BLaER1 (cell line): ENCODE results near the gene CBFA2T2.
"Not testable (repeated sequence)": the region's sequence is repeated elsewhere in the genome, so short reads cannot be mapped to it uniquely, and the experiment has no call there.

Experiments
- H3K27ac ChIP-seq: shearing (Covaris generic); formaldehyde crosslinking; 2 replicates; pipeline ENCODE4 v1.8.1; 2022
- H3K27me3 ChIP-seq: shearing (Covaris generic); formaldehyde crosslinking; 2 replicates; pipeline ENCODE4 v1.8.1; 2022
- H3K36me3 ChIP-seq: shearing (Covaris generic); formaldehyde crosslinking; 2 replicates; pipeline ENCODE4 v1.8.1; 2022
- H3K4me1 ChIP-seq: shearing (Covaris generic); formaldehyde crosslinking; 2 replicates; pipeline ENCODE4 v1.8.1; 2022
- H3K4me2 ChIP-seq: shearing (Covaris generic); formaldehyde crosslinking; 2 replicates; pipeline ENCODE4 v1.8.1; 2022
- H3K4me3 ChIP-seq: shearing (Covaris generic); formaldehyde crosslinking; 2 replicates; pipeline ENCODE4 v1.8.1; 2022
- H3K9ac ChIP-seq: shearing (Covaris generic); formaldehyde crosslinking; 2 replicates; pipeline ENCODE4 v1.8.1; 2022
- H3K9me3 ChIP-seq: shearing (Covaris generic); formaldehyde crosslinking; 2 replicates; pipeline ENCODE4 v1.8.1; 2022
- H4K20me1 ChIP-seq: shearing (Covaris generic); formaldehyde crosslinking; 2 replicates; pipeline ENCODE4 v1.8.1; 2022
- Cebpa-rat ChIP-seq: shearing (Covaris generic); IDR thresholded peaks from 2 replicates; pipeline ENCODE4 v1.8.1; 2022

CBFA2T2 gene

DNA sequence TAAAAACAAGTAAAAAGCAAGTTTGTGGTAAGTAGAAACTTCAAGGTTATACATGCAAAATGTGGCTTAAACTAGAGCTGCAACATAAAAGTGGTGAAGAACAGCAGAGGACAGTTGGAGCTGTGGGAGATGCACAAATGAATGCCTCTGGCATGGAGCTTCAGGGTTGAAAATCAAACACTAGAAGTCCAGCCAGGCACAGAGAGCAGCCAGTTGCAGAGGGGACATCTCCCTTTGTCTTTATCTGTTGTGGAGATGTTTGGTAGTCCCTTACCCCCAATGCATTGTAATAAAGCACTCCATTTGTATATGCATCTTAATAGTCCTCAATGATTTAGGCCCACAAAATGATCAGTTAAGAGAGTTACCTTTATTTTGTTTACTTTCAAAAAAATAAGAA lies 99.2 kb downstream of the CBFA2T2 start:
- Histone ChIP-seq H4K20me1 (peaks cover 53% of the 10 kb centered on the region), H3K36me3 (no peaks in the 10 kb centered on the region), H3K27ac (no peak overlapping the region), H3K9me3 (no peaks in the 10 kb centered on the region), H3K4me2 (no peak overlapping the region), H3K27me3 (no peaks in the 10 kb centered on the region), H3K4me3 (no peak overlapping the region), H3K4me1 (no peaks in the 10 kb centered on the region), H3K9ac (no peak overlapping the region)
- TF ChIP-seq Cebpa-rat: no peak

DNA sequence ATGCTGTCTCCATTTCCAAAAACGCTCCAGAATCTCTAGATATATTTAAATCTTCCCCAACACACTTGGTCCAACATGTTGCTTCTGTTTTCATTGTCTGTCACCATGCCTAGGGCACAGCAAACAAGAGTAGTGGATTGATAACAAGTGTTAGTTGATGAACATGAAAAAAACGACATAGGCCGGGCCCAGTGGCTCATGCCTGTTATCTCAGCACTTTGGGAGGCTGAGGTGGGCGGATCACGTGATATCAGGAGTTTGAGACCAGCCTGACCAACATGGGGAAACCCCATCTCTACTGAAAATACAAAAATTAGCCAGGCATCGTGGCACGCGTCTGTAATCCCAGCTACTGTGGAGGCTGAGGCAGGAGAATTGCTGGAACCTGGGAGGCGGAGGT lies 102.0 kb downstream of the CBFA2T2 start:
- not testable (repeated sequence) for H3K4me3 ChIP-seq, H3K36me3 ChIP-seq, H3K4me1 ChIP-seq, H3K27me3 ChIP-seq, H3K27ac ChIP-seq, H3K9me3 ChIP-seq, H3K9ac ChIP-seq, H3K4me2 ChIP-seq
- peaks cover 46% of the 10 kb centered on the region; the same call in 1 of the 2 replicates for H4K20me1 ChIP-seq

DNA sequence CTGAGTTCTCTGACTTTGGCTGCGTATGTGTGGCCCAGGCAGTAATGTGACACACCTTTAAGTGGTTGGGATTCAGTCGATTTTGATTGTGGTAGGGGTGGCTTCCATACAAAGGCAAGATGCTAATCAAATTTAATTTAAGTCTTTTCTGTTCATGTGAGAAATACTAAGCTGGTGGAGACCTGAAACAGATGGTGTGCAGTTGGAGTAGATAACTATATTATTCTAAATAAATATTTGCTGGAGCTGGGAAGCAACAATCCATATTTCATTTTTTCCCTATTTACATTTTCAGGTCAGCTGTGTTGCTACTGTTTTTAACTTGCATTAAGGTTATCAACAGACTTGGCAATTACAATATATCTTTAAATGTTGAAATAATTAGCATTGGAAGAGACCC lies 104.8 kb downstream of the CBFA2T2 start:
- Histone ChIP-seq H3K27ac (no peak overlapping the region), H3K36me3 (0 out of 2 replicates have a peak, but pooled peaks cover 3% of the 10 kb centered on the region)
- no peak for TF ChIP-seq Cebpa-rat

DNA sequence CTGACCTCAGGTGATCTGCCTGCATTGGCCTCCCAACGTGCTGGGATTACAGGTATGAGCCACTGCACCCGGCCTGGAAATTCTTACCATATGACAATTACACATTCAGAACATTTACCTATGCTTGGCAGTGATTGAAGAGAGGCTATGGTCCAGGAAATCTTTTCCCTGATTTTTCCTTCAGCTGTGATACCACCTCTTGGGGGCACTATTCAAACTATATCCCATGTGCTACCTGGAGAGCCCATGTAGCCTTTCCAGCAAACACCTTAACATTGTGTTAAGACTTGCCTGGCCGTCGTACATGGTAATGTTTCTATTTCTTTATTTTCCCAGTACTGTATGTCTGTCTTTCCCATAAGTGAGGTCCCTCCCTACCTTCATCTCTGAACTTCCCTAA lies 110.5 kb downstream of the CBFA2T2 start:
- Histone ChIP-seq H3K9me3 (no peaks in the 10 kb centered on the region), H4K20me1 (peaks cover 15% of the 10 kb centered on the region; the same call in 1 of the 2 replicates), H3K9ac (no peak overlapping the region), H3K4me1 (peaks cover 9% of the 10 kb centered on the region), H3K27me3 (no peaks in the 10 kb centered on the region), H3K36me3 (peaks cover 9% of the 10 kb centered on the region; the same call in 1 of the 2 replicates), H3K4me3 (no peak overlapping the region), H3K27ac (no peak overlapping the region), H3K4me2 (no peak overlapping the region)
- TF ChIP-seq Cebpa-rat: no peak

More for the DNA sequence above, 104.8 kb downstream of the CBFA2T2 start:
- Histone ChIP-seq H3K4me3 (no peak overlapping the region), H4K20me1 (peaks cover 26% of the 10 kb centered on the region; the same call in 1 of the 2 replicates), H3K27me3 (no peaks in the 10 kb centered on the region), H3K9ac (no peak overlapping the region), H3K4me2 (no peak overlapping the region), H3K4me1 (no peaks in the 10 kb centered on the region), H3K9me3 (no peaks in the 10 kb centered on the region)

DNA sequence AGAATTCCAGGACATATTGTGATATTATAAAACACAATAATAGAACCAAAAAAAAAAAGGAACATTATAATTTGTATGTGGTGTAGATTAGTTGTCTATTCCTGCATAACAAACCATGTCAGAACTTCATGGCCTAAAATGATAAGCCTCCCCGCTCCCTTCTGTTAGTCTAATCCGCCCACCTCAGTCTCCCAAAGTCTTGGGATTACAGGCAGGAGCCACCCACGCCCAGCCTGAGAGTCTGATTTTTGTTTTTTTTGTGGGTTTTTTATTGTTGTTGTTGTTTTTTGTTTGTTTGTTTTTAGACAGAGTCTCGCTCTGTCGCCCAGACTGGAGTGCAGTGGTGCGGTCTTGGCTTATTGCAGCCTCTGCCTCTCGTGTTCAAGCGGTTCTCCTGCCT lies 111.1 kb downstream of the CBFA2T2 start:
- Histone ChIP-seq H3K9ac (no peak overlapping the region), H3K9me3 (no peaks in the 10 kb centered on the region), H3K4me3 (no peak overlapping the region), H3K4me2 (no peak overlapping the region), H3K4me1 (peaks cover 9% of the 10 kb centered on the region), H3K27ac (no peak overlapping the region), H3K27me3 (no peaks in the 10 kb centered on the region), H4K20me1 (0 out of 2 replicates have a peak, but pooled peaks cover 9% of the 10 kb centered on the region), H3K36me3 (peaks cover 9% of the 10 kb centered on the region; the same call in 1 of the 2 replicates)
- no peak for TF ChIP-seq Cebpa-rat

DNA sequence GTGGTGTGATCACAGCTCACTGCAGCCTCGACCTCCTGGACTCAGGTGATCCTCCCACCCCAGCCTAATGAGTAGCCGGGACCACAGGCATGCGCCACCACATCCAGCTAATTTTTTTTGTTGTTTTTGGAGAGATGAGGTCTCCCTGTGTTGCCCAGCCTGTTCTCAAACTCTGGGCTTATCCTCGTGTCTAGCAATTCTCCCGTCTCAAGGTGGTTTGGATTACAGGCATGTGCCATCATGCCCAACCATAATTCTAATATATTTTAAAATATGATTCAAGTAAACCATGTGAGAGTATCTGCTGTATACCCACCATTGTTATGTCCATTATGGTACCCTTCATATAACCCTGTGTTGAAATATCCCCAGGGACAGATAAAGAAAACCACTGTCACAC lies 112.0 kb downstream of the CBFA2T2 start:
- no peak for TF ChIP-seq Cebpa-rat
- Histone ChIP-seq H4K20me1 (0 out of 2 replicates have a peak, but pooled peaks cover 7% of the 10 kb centered on the region), H3K27me3 (no peaks in the 10 kb centered on the region), H3K27ac (no peak overlapping the region), H3K9ac (no peak overlapping the region), H3K36me3 (peaks cover 14% of the 10 kb centered on the region), H3K4me3 (no peak overlapping the region), H3K4me2 (no peak overlapping the region), H3K9me3 (no peaks in the 10 kb centered on the region), H3K4me1 (peaks cover 9% of the 10 kb centered on the region)

DNA sequence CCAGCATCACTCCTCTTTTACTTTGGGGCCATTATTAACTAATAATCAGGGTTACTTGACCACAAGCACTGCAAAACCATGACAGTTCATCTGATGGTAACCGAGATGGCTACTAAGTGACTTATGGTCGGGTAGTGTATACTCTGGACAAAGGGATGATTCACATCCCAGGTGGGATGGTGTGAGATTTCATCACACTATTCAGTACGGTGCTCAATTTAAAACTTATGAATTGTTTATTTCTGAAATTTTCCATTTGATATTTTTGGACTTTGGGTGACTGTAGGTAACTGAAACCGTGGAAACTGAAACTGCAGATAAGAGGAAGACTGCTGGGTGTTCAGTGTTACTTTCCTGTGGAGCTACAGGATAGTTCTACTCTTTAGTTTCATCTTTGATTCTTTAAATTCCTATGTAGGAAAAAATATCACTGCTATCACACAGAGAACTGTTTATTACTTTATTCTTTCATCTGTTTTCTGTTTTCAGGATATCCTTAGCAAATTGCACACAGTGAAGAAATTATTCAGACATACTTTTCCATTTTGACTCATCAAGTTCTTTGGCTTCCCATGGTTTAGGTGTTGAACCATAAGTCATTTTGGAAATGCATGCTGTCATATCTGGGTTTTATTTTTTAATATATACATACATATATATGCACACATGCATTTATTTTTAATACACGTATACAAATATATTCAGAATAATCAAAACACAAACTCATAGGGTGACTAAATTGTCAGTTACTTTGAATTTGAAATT lies 113.1 kb downstream of the CBFA2T2 start:
- H3K4me1 ChIP-seq: peaks cover 9% of the 10 kb centered on the region
- H3K27me3 ChIP-seq: no peaks in the 10 kb centered on the region
- no peak for TF ChIP-seq Cebpa-rat
- H3K4me3 ChIP-seq: no peak overlapping the region
- peaks cover 21% of the 10 kb centered on the region for H3K36me3 ChIP-seq
- 0 out of 2 replicates have a peak, but pooled peaks cover 7% of the 10 kb centered on the region for H4K20me1 ChIP-seq
- H3K9me3 ChIP-seq: no peaks in the 10 kb centered on the region
- no peak overlapping the region for H3K27ac ChIP-seq
- no peak overlapping the region for H3K4me2 ChIP-seq
- H3K9ac ChIP-seq: no peak overlapping the region

DNA sequence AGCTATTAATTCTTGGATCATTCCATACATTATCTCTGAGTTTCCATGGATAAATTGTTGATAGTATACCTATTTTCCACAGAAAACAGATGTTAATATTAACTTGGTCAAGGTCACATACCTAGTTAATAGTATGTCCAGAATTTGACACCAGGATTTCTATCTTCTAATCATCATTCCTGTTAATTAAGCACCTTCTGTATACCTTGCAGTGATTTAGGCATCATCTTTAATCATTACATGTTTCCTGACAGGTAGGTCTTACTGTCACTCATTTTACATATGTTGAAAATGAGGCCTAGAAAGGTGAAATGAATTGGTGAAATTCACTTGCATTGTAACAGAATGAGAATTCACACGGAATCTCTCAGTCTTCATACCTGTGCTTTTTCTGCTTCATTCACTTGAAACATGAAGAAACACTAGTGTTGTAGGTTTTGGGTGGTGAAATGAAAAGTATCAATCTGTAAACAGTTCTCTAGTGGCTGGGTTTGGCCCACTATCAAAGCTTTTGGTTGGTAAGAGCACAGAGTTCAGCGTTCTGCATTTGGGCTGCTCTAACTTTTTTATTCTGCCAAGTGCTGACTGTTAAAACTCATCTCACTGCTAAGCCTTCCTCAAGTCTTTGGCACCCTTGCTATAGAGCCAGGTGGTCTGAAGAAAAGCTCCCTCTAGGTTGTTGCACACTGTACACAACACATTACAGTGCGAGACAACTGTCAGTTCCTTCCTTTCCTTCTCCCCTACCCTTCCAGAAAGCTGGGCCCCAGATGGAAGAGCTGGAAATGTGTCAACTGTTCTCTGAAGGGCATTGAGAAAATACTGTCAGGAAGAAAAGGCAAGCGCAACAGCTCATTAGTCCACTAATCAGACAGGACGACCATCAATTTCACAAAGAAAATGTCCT lies 114.4 kb downstream of the CBFA2T2 start:
- H3K27ac ChIP-seq: no peak overlapping the region
- H3K4me2 ChIP-seq: no peak overlapping the region
- peaks cover 32% of the 10 kb centered on the region for H3K36me3 ChIP-seq
- peaks cover 11% of the 10 kb centered on the region for H3K4me1 ChIP-seq
- H3K9ac ChIP-seq: no peak overlapping the region
- H3K9me3 ChIP-seq: no peaks in the 10 kb centered on the region
- H4K20me1 ChIP-seq: 0 out of 2 replicates have a peak, but pooled peaks cover 7% of the 10 kb centered on the region
- TF ChIP-seq Cebpa-rat: no peak
- no peaks in the 10 kb centered on the region for H3K27me3 ChIP-seq
- H3K4me3 ChIP-seq: no peak overlapping the region

DNA sequence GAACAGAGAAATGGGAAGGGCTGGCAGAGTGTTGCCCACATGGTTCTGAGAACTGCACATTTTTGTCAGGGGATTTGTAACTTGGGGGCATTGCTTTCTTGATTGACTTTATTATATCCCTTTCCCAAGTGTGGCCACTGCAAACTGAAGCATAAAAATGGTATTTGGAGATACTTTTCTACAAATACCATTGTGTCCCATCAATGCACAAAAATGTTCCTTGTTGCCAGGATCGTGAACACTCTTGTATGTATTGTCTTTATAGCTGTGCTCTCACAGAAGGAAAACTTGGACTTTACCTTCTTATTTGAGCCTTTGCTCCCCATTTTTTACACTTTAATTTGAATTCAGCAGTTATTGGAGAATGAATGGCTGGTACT lies 115.1 kb downstream of the CBFA2T2 start:
- H3K27me3 ChIP-seq: no peaks in the 10 kb centered on the region
- H4K20me1 ChIP-seq: 0 out of 2 replicates have a peak, but pooled peaks cover 7% of the 10 kb centered on the region
- no peaks in the 10 kb centered on the region for H3K9me3 ChIP-seq
- H3K36me3 ChIP-seq: peaks cover 35% of the 10 kb centered on the region
- no peak overlapping the region for H3K4me2 ChIP-seq
- no peak for TF ChIP-seq Cebpa-rat
- no peak overlapping the region for H3K27ac ChIP-seq
- peaks cover 14% of the 10 kb centered on the region for H3K4me1 ChIP-seq
- no peak overlapping the region for H3K9ac ChIP-seq
- H3K4me3 ChIP-seq: no peak overlapping the region
